Ammon's horn (tissue), 1 donor: ENCODE measurements around the gene ZNF565.
"Not testable (repeated sequence)": the region's sequence is repeated elsewhere in the genome, so short reads cannot be mapped to it uniquely, and the experiment has no call there.

ENCODE experiments used
- DNase-seq: peaks from one replicate; pipeline ENCODE4 v3.0.0-alpha.2; 2016; ENCODE audit warnings: low spot score

The ZNF565 gene

GRCh38 chr19:36214386-36215275 is at the start of gene ZNF565, which contains the start of gene ZNF146:
TSS of gene ZNF565 (minus strand) at chr19:36214665. CDS start at chr19:36201985, 12,680 bp downstream.
TSS of gene ZNF146 (plus strand) at chr19:36215106. CDS start at chr19:36236441, 21,335 bp downstream.
- peak; percentile 99 for DNase-seq

GRCh38 chr19:36259211-36259610 is 44.7 kb upstream of the ZNF565 start:
- no peak for DNase-seq

- no peak for DNase-seq
Measured at GRCh38 chr19:36258028-36258875, 43.8 kb upstream of the ZNF565 start.

GRCh38 chr19:36257520-36257876 is 43.0 kb upstream of the ZNF565 start:
- DNase-seq = peak; percentile 41

- no peak for DNase-seq
Measured at GRCh38 chr19:36256853-36257519, 42.5 kb upstream of the ZNF565 start.

- DNase-seq = no peak
Measured at GRCh38 chr19:36256064-36256463, 41.6 kb upstream of the ZNF565 start.

GRCh38 chr19:36255316-36255715 is 40.9 kb upstream of the ZNF565 start:
- no peak for DNase-seq

GRCh38 chr19:36254848-36255247 is 40.4 kb upstream of the ZNF565 start:
- no peak for DNase-seq

GRCh38 chr19:36252047-36252446 is 37.6 kb upstream of the ZNF565 start:
- no peak for DNase-seq

- peak; percentile 58 for DNase-seq
Measured at GRCh38 chr19:36246006-36246481, 31.6 kb upstream of the ZNF565 start.

GRCh38 chr19:36245210-36246005 is 30.9 kb upstream of the ZNF565 start:
- peak; percentile 56 for DNase-seq

GRCh38 chr19:36244066-36244465 is 29.6 kb upstream of the ZNF565 start:
- DNase-seq = no peak

GRCh38 chr19:36236946-36237310 is 22.5 kb upstream of the ZNF565 start:
- DNase-seq = no peak

- no peak for DNase-seq
Measured at GRCh38 chr19:36236304-36236945, 22.0 kb upstream of the ZNF565 start.

- DNase-seq = not testable (repeated sequence)
Measured at GRCh38 chr19:36233626-36234025, 19.2 kb upstream of the ZNF565 start.

GRCh38 chr19:36225219-36225892 is 10.9 kb upstream of the ZNF565 start:
- DNase-seq = no peak

- DNase-seq = no peak
Measured at GRCh38 chr19:36222503-36222902, 8.0 kb upstream of the ZNF565 start.

GRCh38 chr19:36221474-36221873 is 7.0 kb upstream of the ZNF565 start:
- no peak for DNase-seq

GRCh38 chr19:36215276-36216123 is 1.0 kb upstream of the ZNF565 start:
- DNase-seq = no peak
